ENCODE measurements around the gene SPATA45.

Gene SPATA45

DNA sequence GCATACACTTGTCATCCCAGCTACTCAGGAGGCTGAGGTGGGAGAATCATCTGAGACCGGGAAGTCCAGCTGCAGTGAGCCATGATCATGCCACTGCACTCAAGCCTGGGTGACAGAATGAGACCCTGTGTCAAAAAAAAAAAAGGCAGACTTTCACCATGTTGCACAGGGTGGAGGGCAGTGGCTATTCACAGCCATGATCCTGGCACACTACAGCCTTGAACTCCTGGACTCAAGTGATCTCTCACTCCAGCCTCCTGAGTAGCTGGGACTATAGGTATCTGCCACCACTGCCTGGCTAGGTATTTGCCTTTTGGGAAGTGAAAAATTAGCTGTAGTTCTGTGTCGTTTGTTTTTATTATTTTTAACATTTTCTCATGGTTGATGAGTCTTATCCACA, 19.1 kb downstream of the SPATA45 start:
- no peak for DNase-seq (ENCODE audit: low read depth in 2 of 2)

- no peak for DNase-seq (ENCODE audit: low read depth in 2 of 2)
These were observed 19.6 kb downstream of the SPATA45 start for GRCh38 chr1:212827831-212828278.

DNA sequence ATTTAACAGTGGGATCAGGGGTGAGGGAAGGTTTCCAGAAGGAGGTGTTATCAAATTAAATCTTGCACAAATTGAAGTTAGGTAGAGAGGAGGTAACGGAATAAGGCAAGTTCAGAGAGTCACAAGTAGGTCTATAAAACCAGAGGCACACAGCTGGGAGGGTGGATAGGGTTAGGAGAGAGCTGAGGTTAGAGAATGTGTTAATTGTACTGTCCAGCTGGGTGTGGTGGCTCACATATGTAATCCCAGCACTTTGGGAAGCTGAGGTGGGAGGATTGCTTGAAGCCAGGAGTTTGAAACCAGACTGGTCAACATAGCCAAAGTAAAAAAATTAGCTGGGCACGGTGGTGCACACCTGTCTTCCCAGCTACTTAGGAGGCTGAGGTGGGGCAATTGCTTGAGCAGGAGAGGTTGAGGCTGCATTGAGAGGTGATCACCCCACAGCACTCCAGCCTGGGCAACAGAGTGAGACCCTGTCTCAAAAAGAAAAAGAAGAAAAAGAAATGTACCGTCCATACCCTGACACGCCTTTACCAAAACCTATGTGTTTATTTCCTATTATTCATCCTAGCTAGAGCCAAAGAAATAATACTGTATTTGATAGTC, 20.2 kb downstream of the SPATA45 start:
- no peak for DNase-seq (ENCODE audit: low read depth in 2 of 2)

DNA sequence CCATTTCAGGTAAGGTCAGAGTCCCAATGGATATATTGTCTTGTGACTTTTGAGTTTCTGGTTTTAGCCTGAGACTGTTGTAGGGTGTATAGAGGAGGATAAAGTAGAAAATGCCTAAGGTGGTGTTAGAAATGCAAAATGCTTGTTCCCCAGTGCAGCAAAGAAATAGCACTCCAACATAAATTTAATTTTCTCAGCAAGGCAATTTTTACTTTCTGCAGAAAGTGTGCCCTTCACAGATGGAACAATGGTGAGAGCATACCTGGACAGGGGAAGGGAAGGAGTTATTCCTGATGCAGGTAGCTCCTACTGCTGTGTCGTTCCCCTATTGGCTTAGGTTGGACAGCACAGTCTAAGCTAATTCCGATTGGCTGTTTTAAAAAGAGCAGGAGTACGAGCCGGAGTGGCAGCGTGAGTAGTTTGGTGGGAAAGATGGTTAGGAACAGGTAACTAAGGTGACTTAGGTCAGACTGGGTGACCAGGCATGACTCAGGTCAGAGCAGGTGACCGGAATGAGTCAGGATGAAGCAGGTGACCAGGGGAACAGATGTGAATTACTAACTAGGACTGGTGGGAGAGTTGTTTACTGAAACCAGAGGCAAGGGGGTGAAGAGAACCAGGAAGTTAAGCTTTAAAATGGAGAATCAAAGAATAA, 21.5 kb downstream of the SPATA45 start:
- DNase-seq (ENCODE audit: low read depth in 2 of 2): no peak

GRCh38 chr1:212824201-212824600, 23.2 kb downstream of the SPATA45 start:
- DNase-seq (ENCODE audit: low read depth in 2 of 2): no peak

- no peak for DNase-seq (ENCODE audit: low read depth in 2 of 2)
These were observed 24.5 kb downstream of the SPATA45 start for GRCh38 chr1:212822956-212823355.

DNA sequence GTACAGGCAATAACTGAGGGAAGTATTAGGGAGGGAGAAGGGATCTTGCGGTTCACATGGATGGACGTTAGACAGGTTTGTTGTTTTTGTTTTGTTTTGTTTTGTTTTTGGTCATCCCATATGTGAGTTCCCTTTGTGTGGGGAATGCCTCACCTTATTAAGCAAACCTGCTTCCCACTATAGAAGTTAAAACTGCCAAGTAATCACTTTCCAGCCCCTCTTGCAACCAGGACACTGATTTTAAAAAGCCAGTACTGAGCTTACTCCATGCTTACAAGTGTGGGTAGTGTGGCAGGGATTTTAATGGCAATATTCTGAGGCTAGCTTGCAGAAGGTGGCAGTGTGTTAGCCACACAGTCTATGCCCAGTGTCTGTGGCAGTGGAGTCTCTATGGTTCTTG, 26.5 kb downstream of the SPATA45 start:
- no peak for DNase-seq (ENCODE audit: low read depth in 2 of 2)

- DNase-seq (ENCODE audit: low read depth in 2 of 2): no peak
These were observed 27.7 kb downstream of the SPATA45 start for GRCh38 chr1:212819726-212820125.

- DNase-seq (ENCODE audit: low read depth in 2 of 2): no peak
These were observed 30.7 kb downstream of the SPATA45 start for GRCh38 chr1:212816567-212817278.

- DNase-seq (ENCODE audit: low read depth in 2 of 2): no peak
These were observed 32.7 kb downstream of the SPATA45 start for GRCh38 chr1:212814537-212815334.

- DNase-seq (ENCODE audit: low read depth in 2 of 2): no peak
These were observed 41.7 kb downstream of the SPATA45 start for GRCh38 chr1:212805767-212806166.

- no peak for DNase-seq (ENCODE audit: low read depth in 2 of 2)
These were observed 49.8 kb downstream of the SPATA45 start for GRCh38 chr1:212797681-212798080.

GRCh38 chr1:212794561-212795014, 52.9 kb downstream of the SPATA45 start:
- DNase-seq (ENCODE audit: low read depth in 2 of 2): no peak

DNA sequence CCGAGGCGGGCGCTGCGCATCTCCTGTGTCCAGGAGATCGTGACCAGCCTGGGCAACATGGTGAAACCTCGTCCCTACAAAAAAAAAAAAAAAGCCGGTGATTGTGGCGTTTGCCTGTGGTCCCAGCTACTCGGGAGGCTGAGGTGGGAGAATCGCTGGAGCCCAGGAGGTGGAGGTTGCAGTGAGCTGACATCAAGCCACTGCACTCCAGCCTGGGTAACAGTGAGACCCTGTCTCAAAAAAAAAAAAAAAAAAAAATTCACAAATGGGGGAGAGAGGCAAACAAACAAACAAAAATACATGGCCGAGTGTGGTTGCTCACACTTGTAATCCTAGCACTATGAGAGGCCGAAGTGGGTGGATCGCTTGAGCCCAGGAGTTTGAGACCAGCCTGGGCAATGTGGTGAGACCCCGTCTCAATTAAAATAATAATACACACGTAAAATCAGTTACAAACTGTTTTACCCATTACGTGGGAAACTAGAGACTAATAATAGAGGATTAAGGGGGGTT, 55.0 kb downstream of the SPATA45 start:
- DNase-seq (ENCODE audit: low read depth in 2 of 2): no peak

- DNase-seq (ENCODE audit: low read depth in 2 of 2): peak; percentile 85 to 93
These were observed 55.6 kb downstream of the SPATA45 start, which contains the start of the genes NSL1 and TATDN3 for GRCh38 chr1:212791676-212792395. Gene NSL1, minus strand, starts transcription at chr1:212791777. Its CDS starts 14 bp downstream, at chr1:212791763. Gene TATDN3, plus strand, starts transcription at chr1:212791894. Its CDS starts 28 bp downstream, at chr1:212791922.

DNA sequence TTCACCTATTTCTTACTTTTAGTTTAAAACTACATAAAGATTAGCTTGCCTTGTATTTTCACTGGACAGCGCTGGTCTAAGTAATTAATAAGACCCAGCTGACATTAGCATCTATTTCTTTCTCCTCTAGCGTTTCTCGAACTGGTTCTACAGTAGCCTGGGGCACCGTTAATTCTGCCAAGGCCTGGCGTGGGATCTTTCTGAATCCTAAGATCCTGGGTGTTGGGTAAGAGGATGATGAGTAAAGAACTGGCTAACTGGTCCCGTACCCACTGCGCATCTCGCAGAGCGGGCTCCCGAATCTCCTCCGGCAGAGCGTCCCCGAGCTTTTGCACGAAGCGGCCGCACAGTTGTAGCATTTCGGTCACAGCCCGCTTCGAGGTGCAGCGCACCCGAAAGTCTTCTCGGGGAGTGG, 56.2 kb downstream of the SPATA45 start:
- no peak for DNase-seq (ENCODE audit: low read depth in 2 of 2)

DNA sequence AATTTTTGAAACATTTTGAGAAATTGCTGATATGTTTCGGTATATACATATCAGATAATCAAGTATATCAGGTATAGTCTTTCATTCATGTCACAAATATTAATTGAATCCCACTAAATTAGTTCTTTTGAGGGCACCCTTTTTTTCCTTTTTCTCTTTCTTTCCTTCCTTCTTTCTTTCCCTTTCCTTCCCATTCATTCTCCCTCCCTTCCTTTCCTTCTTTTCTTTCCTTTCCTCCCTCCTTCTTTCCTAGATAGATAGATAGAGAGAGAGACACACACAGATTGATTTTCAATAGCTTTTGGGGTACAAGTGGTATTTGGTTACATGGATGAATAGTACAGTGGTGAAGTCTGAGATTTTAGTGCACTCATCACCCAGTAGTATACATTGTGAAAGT, 61.6 kb downstream of the SPATA45 start:
- DNase-seq (ENCODE audit: low read depth in 2 of 2): no peak

DNA sequence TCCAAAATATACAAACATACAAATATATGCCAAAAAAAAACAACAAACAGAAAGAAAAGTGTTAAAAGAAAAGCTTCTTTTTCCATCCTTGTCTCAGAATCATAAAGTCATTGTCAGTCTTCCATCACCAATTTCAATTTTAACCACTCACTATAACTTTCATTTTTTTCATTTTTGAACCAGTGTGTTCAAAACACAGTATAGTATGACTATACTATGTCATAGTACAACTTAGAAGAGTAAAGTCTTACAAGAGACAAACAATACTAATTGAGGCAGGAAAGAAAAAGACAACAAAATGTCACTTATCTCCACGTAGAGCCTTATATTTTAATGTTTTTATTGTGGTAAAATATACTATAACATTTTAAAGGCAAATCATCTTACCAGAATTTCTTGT, 63.5 kb downstream of the SPATA45 start:
- no peak for DNase-seq (ENCODE audit: low read depth in 2 of 2)

GRCh38 chr1:212782422-212783154, 64.9 kb downstream of the SPATA45 start:
- no peak for DNase-seq (ENCODE audit: low read depth in 2 of 2)

- no peak for DNase-seq (ENCODE audit: low read depth in 2 of 2)
These were observed 66.2 kb downstream of the SPATA45 start for GRCh38 chr1:212781225-212781624.

Measured in activated CD8-positive, alpha-beta memory T cell treated with anti-CD3 and anti-CD28 coated beads for 4 hours (primary cell).